Lower leg skin (tissue), 3 donors: ENCODE measurements around the gene MYLK4.

Experiments
- POLR2A ChIP-seq, 2 donors: fragments of 450-650 bp; IDR thresholded peaks; one replicate each; pipeline ENCODE4 v1.6.1; 2016 to 2017; ENCODE audit warnings: antibody characterized with exemption in 2 of 2, mild to moderate bottlenecking in 1 of 2, moderate library complexity in 1 of 2
- TF ChIP-seq, protein P1 (sequence below), 3 donors: fragments of 450-650 bp; IDR thresholded peaks; one replicate each; pipeline ENCODE4 v1.5.1; 2016; ENCODE audit warnings: antibody characterized with exemption in 3 of 3, mild to moderate bottlenecking in 3 of 3, moderate library complexity in 2 of 3

DNA sequence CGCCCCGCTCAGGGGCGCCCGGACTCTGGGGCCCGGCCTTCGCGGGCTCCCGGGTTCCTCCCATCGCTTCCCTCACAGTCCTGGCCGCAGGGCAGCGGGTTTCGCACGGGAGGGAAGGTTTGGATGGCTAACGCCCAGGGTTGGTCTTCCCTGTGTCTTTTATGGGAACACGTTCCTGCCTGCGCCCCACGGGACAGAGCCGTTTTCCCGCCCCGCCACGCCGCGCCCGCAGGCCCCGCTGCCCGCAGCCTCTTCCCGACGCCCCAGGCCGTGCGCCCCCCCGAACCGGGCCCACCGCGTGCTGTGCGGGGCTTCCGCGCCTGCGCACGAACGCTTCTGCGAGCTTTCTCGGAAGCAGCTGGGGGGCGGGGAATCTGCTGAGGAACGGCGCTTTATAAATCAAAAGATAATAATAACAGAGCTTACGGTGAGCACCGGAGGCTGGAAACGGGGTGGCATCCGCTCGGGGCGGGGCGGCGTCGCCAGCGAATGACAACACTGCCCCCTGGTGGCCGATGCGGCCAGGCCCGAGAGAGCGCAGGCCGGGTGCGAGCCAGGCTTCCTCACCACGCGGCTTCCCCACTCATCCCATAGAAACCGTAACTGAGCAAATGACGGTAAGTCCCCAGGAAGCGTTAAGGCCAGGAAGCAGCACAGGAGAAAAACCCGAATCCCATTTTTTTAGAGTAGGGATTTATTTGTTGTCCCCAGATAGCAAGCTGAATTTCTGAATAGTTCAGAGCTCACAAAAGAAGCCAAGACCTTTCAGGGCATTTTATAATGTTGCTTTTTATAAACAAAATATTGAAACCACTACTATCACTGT lies 116.4 kb downstream of the MYLK4 start:
- TF ChIP-seq POLR2A (IDR thresholded peaks at IDR 0.05): no peak
- TF ChIP-seq, protein P1, sequence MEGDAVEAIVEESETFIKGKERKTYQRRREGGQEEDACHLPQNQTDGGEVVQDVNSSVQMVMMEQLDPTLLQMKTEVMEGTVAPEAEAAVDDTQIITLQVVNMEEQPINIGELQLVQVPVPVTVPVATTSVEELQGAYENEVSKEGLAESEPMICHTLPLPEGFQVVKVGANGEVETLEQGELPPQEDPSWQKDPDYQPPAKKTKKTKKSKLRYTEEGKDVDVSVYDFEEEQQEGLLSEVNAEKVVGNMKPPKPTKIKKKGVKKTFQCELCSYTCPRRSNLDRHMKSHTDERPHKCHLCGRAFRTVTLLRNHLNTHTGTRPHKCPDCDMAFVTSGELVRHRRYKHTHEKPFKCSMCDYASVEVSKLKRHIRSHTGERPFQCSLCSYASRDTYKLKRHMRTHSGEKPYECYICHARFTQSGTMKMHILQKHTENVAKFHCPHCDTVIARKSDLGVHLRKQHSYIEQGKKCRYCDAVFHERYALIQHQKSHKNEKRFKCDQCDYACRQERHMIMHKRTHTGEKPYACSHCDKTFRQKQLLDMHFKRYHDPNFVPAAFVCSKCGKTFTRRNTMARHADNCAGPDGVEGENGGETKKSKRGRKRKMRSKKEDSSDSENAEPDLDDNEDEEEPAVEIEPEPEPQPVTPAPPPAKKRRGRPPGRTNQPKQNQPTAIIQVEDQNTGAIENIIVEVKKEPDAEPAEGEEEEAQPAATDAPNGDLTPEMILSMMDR (IDR thresholded peaks at IDR 0.05): peak in 2 of 3 donors; percentile 69 to 83
